Naive thymus-derived CD4-positive, alpha-beta T cell (primary cell): Measurements from ENCODE around the gene OBP2B. TPM values are rescaled to one million over a fixed set of nuclear protein-coding genes. Genes with fewer than 3 reads are reported as not detected.
A peak's percentile ranks its signal among the peaks of the same experiment; 100 is the strongest.
"Not testable (repeated sequence)": the region's sequence is repeated elsewhere in the genome, so short reads cannot be mapped to it uniquely, and the experiment has no call there.

Experiments used
- ATAC-seq: fragments of 150-1000 bp; cut with Tn5 transposase; 2 replicates; pipeline ENCODE4 v1.10.0; 2021; ENCODE audit warnings: mild to moderate bottlenecking, moderate library complexity
- CTCF ChIA-PET: fragments of 350-600 bp; sonication (Branson Sonifier 250); formaldehyde crosslinking; loops from one replicate; lab custom pipeline; 2021; ENCODE audit warnings: antibody characterized with exemption; lab: Charles Lee
- POLR2A ChIA-PET: fragments of 350-600 bp; sonication (Branson Sonifier 250); formaldehyde crosslinking; loops from one replicate; lab custom pipeline; 2021; ENCODE audit warnings: antibody characterized with exemption, inconsistent platforms; lab: Charles Lee
- DNase-seq, 9 donors: peaks; one replicate each; pipeline versions ENCODE4 v3.0.0 to v3.0.0-alpha.2; 2020 to 2022; ENCODE audit warnings: mixed read lengths in 1 of 9
- H3K27ac ChIP-seq: one replicate; pipeline ENCODE4 v1.7.0; 2013; ENCODE audit warnings: mild to moderate bottlenecking, low read depth, low read length, moderate library complexity
- H3K27me3 ChIP-seq, 2 donors: one replicate each; pipeline ENCODE4 v1.7.0; 2013; ENCODE audit warnings: low read length in 2 of 2, mild to moderate bottlenecking in 2 of 2, moderate library complexity in 2 of 2; ENCODE audit not compliant: control insufficient read depth in 2 of 2, insufficient read depth in 2 of 2
- H3K36me3 ChIP-seq, 3 experiments: 1 replicate in 2 of 3; 2 replicates in 1 of 3; pipeline ENCODE4 v1.7.0; 2013; ENCODE audit warnings: low read length in 3 of 3, mild to moderate bottlenecking in 3 of 3, moderate library complexity in 1 of 3; ENCODE audit not compliant: insufficient read depth in 3 of 3, control insufficient read depth in 2 of 3
- H3K4me1 ChIP-seq, 2 donors: one replicate each; pipeline ENCODE4 v1.7.0; 2013; ENCODE audit warnings: low read length in 2 of 2, mild to moderate bottlenecking in 2 of 2, moderate library complexity in 1 of 2; ENCODE audit not compliant: control insufficient read depth in 2 of 2, insufficient read depth in 2 of 2
- H3K4me3 ChIP-seq: 2 replicates; pipeline ENCODE4 v1.7.0; 2013; ENCODE audit warnings: mild to moderate bottlenecking, low read length
- H3K9me3 ChIP-seq, 3 experiments: 1 replicate in 2 of 3; 2 replicates in 1 of 3; pipeline ENCODE4 v1.7.0; 2013; ENCODE audit warnings: low read length in 3 of 3; ENCODE audit not compliant: control insufficient read depth in 2 of 3
- H3K27ac Mint-ChIP-seq, 9 donors: one replicate each; pipeline ENCODE4 v1.8.0; 2020 to 2022; ENCODE audit warnings: mixed read lengths in 9 of 9, mild to moderate bottlenecking in 8 of 9, moderate library complexity in 5 of 9, inconsistent platforms in 2 of 9
- H3K27me3 Mint-ChIP-seq, 5 donors: one replicate each; pipeline ENCODE4 v1.8.0; 2021 to 2022; ENCODE audit warnings: mixed read lengths in 5 of 5, mild to moderate bottlenecking in 1 of 5
- H3K36me3 Mint-ChIP-seq, 5 donors: one replicate each; pipeline ENCODE4 v1.8.0; 2020 to 2022; ENCODE audit warnings: mixed read lengths in 5 of 5, mild to moderate bottlenecking in 3 of 5, inconsistent platforms in 1 of 5
- H3K4me1 Mint-ChIP-seq, 7 donors: one replicate each; pipeline ENCODE4 v1.8.0; 2020 to 2022; ENCODE audit warnings: mixed read lengths in 7 of 7, mild to moderate bottlenecking in 3 of 7, inconsistent platforms in 1 of 7
- H3K4me3 Mint-ChIP-seq, 10 donors: one replicate each; pipeline ENCODE4 v1.8.0; 2020 to 2022; ENCODE audit warnings: mild to moderate bottlenecking in 10 of 10, mixed read lengths in 10 of 10, moderate library complexity in 6 of 10, inconsistent platforms in 2 of 10
- H3K9me3 Mint-ChIP-seq, 11 donors: one replicate each; pipeline ENCODE4 v1.8.0; 2020 to 2022; ENCODE audit warnings: mixed read lengths in 11 of 11, mild to moderate bottlenecking in 4 of 11, inconsistent platforms in 1 of 11, moderate library complexity in 1 of 11
- intact Hi-C, 2 donors: fragments of 100-400 bp; cut with micrococcal nuclease; formaldehyde crosslinking; loops; one replicate each; pipeline ENCODE4 v1.15.1; 2023
- polyA plus RNA-seq, 2 donors: library from polyadenylated mRNA; unstranded; fragments of 300-500 nt; fragmentation: Illumina TruSeq; gene quantifications; one replicate each; pipeline ENCODE4 v1.2.3, GENCODE V29; 2021
- total RNA-seq, 6 experiments: library from RNA in 5 of 6; stranded (reverse) in 5 of 6; gene quantifications; 1 replicate in 5 of 6; 2 replicates in 1 of 6; pipeline ENCODE4 v1.2.3 and lab custom pipeline; 2021 to 2026

Gene OBP2B
- total and polyA plus RNA-seq, 7 experiments from 2014 or later, result not detected

DNA sequence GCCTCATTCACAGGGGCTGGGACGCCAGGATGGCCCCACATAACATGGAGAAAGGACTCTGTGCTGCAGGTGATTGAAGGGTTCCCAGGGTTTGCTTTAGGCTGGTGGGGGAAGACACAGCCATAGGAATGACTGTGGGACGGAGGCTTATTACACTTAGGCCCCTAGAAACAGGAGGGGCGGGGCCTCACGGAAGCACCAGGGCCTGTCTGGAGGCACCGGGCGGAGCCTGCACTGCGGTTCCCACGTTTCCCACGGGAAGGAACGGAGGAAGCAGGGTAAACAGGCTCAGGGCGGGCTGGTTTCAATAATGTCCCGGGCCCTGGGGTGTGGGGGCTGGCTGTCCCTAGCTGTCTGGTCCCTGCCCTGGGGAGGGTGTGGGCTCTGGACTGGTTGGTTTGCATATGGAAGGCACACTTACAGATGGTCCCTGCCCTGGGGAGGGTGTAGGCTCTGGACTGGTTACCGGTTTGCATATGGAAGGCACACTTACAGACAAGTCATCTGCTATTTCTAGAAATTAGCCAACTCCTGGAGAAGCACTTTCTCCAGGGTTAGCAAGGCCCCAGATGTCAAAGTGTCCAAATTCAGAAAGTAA is 14.2 kb upstream of the OBP2B start:
- H3K4me1 ChIP-seq, intact Hi-C loops, H3K27ac ChIP-seq, DNase-seq, H3K36me3 ChIP-seq, H3K36me3 Mint-ChIP-seq, CTCF ChIA-PET, H3K4me3 ChIP-seq, H3K9me3 ChIP-seq, H3K4me1 Mint-ChIP-seq, POLR2A ChIA-PET, H3K27ac Mint-ChIP-seq, H3K4me3 Mint-ChIP-seq, H3K27me3 ChIP-seq, ATAC-seq, H3K9me3 Mint-ChIP-seq: not testable (repeated sequence)
- H3K27me3 Mint-ChIP-seq, result peaks cover 6 to 48% (median 31%) of the 10 kb centered on the region in 5 donors

GRCh38 chr9:133221994-133222393 is 12.9 kb upstream of the OBP2B start:
- H3K27ac ChIP-seq, CTCF ChIA-PET, intact Hi-C loops, H3K4me3 ChIP-seq, H3K9me3 Mint-ChIP-seq, H3K27me3 ChIP-seq, H3K27ac Mint-ChIP-seq, ATAC-seq, POLR2A ChIA-PET, H3K9me3 ChIP-seq, H3K36me3 Mint-ChIP-seq, H3K4me3 Mint-ChIP-seq, H3K36me3 ChIP-seq, H3K4me1 Mint-ChIP-seq, H3K4me1 ChIP-seq: not testable (repeated sequence)
- H3K27me3 Mint-ChIP-seq, result peaks cover 14 to 60% (median 42%) of the 10 kb centered on the region in 5 donors
- DNase-seq, result peak in 1 of 9 donors; percentile 10

DNA sequence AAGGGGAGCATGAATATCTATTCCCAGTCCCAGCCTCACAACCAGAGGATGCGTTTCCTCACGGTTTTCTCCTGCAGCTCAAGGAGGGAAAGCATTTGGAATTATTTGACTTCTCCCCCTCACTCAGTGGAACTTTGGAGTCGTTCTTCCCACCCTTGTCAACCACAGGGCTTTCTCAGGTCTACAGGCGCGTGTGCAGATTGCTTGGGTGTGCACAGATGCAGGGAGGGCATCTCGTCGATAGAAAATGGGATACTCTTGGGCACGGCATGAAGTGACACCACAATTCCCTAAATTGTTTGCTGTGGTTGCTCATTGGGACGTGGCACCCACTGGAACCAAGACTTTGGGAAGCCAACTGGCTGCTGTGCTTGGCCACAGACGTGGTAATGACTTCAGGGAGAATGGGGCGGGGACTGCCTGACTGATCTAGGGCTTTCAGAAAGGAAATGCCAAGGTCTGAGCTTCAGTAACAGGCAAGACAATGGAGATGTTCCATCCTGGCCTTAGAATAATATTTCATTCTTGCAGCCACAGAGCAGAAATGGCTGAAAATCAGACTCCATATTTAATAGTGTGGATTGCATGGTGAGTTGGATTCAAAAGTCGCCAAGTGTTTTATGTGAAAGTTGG is 12.2 kb upstream of the OBP2B start:
- no peak for ATAC-seq
- no peaks in the 10 kb centered on the region for H3K9me3 Mint-ChIP-seq

GRCh38 chr9:133218049-133218975 is 9.3 kb upstream of the OBP2B start:
- H3K27ac Mint-ChIP-seq, H3K36me3 ChIP-seq, intact Hi-C loops, H3K4me1 ChIP-seq, H3K4me3 Mint-ChIP-seq, H3K4me1 Mint-ChIP-seq, H3K27ac ChIP-seq, H3K9me3 ChIP-seq, H3K4me3 ChIP-seq, H3K36me3 Mint-ChIP-seq, ATAC-seq, H3K27me3 ChIP-seq, POLR2A ChIA-PET, CTCF ChIA-PET: not testable (repeated sequence)
- H3K9me3 Mint-ChIP-seq, result peaks cover 0 to 17% (median 6%) of the 10 kb centered on the region in 11 donors
- peaks cover 42 to 61% (median 57%) of the 10 kb centered on the region in 5 donors for H3K27me3 Mint-ChIP-seq
- peak in 1 of 9 donors; percentile 9 for DNase-seq

More for the DNA sequence above, 12.2 kb upstream of the OBP2B start:
- POLR2A ChIA-PET, result no interaction called here
- Mint-ChIP-seq H3K27ac (no peak overlapping the region), H3K36me3 (no peaks in the 10 kb centered on the region), H3K4me1 (no peaks in the 10 kb centered on the region), H3K4me3 (no peak overlapping the region), H3K27me3 (peaks cover 19 to 60% (median 43%) of the 10 kb centered on the region in 5 donors)
- no peak overlapping the region for H3K4me3 ChIP-seq
- intact Hi-C loops, result no loop called here
- CTCF ChIA-PET, result no interaction called here
- H3K9me3 ChIP-seq, result no peaks in the 10 kb centered on the region
- peak in 1 of 9 donors; percentile 15 for DNase-seq
- H3K27ac ChIP-seq, result no peak overlapping the region
- no peaks in the 10 kb centered on the region for H3K27me3 ChIP-seq
- H3K36me3 ChIP-seq, result no peaks in the 10 kb centered on the region
- H3K4me1 ChIP-seq, result no peaks in the 10 kb centered on the region

- CTCF ChIA-PET, H3K4me1 Mint-ChIP-seq, ATAC-seq, H3K4me1 ChIP-seq, H3K36me3 ChIP-seq, POLR2A ChIA-PET, H3K27me3 ChIP-seq, intact Hi-C loops, H3K9me3 ChIP-seq, H3K4me3 ChIP-seq, H3K27ac Mint-ChIP-seq, H3K27ac ChIP-seq, H3K36me3 Mint-ChIP-seq, H3K4me3 Mint-ChIP-seq: not testable (repeated sequence)
- H3K27me3 Mint-ChIP-seq, result peaks cover 44 to 65% (median 57%) of the 10 kb centered on the region in 5 donors
- peak in 1 of 9 donors; percentile 9 for DNase-seq
- H3K9me3 Mint-ChIP-seq, result peaks cover 0 to 17% (median 6%) of the 10 kb centered on the region in 11 donors
Measured at GRCh38 chr9:133217333-133217988, 8.4 kb upstream of the OBP2B start.

- POLR2A ChIA-PET, result interaction anchor here (0.6 kb wide), 1 partner anchor 111 kb away, joined by 4 read pairs; no protein-coding TSS in a partner anchor
- H3K9me3 ChIP-seq, H3K27me3 ChIP-seq, H3K4me1 ChIP-seq, H3K4me1 Mint-ChIP-seq, H3K36me3 ChIP-seq, H3K27ac ChIP-seq, H3K4me3 ChIP-seq, H3K27ac Mint-ChIP-seq, CTCF ChIA-PET, intact Hi-C loops, H3K36me3 Mint-ChIP-seq, ATAC-seq, H3K4me3 Mint-ChIP-seq, DNase-seq: not testable (repeated sequence)
- peaks cover 0 to 17% (median 6%) of the 10 kb centered on the region in 11 donors for H3K9me3 Mint-ChIP-seq
- peaks cover 46 to 68% (median 60%) of the 10 kb centered on the region in 5 donors for H3K27me3 Mint-ChIP-seq
Measured at GRCh38 chr9:133214276-133214675, 5.2 kb upstream of the OBP2B start.
